ENCODE results near the gene PTPN6.

The PTPN6 gene

GRCh38 chr12:6961278-6961694 lies 10.1 kb downstream of the PTPN6 start:
- Histone ChIP-seq H3K4me2 (ENCODE audit: low read length) (peak overlapping the region; percentile 49), H3K27me3 (ENCODE audit: control insufficient read depth, low read length) (peaks cover 60% of the 10 kb centered on the region), H3K9me2 (replicated peaks; ENCODE audit: control insufficient read depth, low read length) (no peaks in the 10 kb centered on the region), H3K36me3 (ENCODE audit: control insufficient read depth, low read length) (peaks cover 24% of the 10 kb centered on the region), H3F3A (ENCODE audit: control insufficient read depth, insufficient read depth) (peaks cover 19% of the 10 kb centered on the region), H3K79me2 (ENCODE audit: control insufficient read depth, low read length) (no peaks in the 10 kb centered on the region), H3K27ac (ENCODE audit: low read depth, low read length) (no peak overlapping the region), H3K9me3 (ENCODE audit: control insufficient read depth, insufficient read depth, low read length) (no peaks in the 10 kb centered on the region), H4K20me1 (ENCODE audit: control insufficient read depth, insufficient read depth, low read depth, low read length) (no peaks in the 10 kb centered on the region; the same call in none of the 2 replicates), H3K4me3 (ENCODE audit: low read length) (peak overlapping the region; percentile 19), H3K4me1 (ENCODE audit: control insufficient read depth, low read length) (peaks cover 68% of the 10 kb centered on the region)
- TF ChIP-seq CTCF (IDR thresholded peaks at IDR 0.05; ENCODE audit: low read depth, low read length, poor library complexity, severe bottlenecking) (no peak), EZH2phosphoT487 (IDR thresholded peaks at IDR 0.05; ENCODE audit: borderline replicate concordance, low read length) (no peak)

- Histone ChIP-seq H3K79me2 (ENCODE audit: control insufficient read depth, low read length) (no peaks in the 10 kb centered on the region), H3K4me1 (ENCODE audit: control insufficient read depth, low read length) (peaks cover 63% of the 10 kb centered on the region), H3K4me3 (ENCODE audit: low read length) (peak overlapping the region; percentile 19), H3K27me3 (ENCODE audit: control insufficient read depth, low read length) (peaks cover 55% of the 10 kb centered on the region), H3K27ac (ENCODE audit: low read depth, low read length) (no peak overlapping the region), H3K9me2 (replicated peaks; ENCODE audit: control insufficient read depth, low read length) (no peaks in the 10 kb centered on the region), H3K4me2 (ENCODE audit: low read length) (peak overlapping the region; percentile 49), H3K9me3 (ENCODE audit: control insufficient read depth, insufficient read depth, low read length) (no peaks in the 10 kb centered on the region), H3K36me3 (ENCODE audit: control insufficient read depth, low read length) (peaks cover 28% of the 10 kb centered on the region), H3F3A (ENCODE audit: control insufficient read depth, insufficient read depth) (peaks cover 23% of the 10 kb centered on the region), H4K20me1 (ENCODE audit: control insufficient read depth, insufficient read depth, low read depth, low read length) (no peaks in the 10 kb centered on the region; the same call in none of the 2 replicates)
- TF ChIP-seq EZH2phosphoT487 (IDR thresholded peaks at IDR 0.05; ENCODE audit: borderline replicate concordance, low read length), result no peak
- TF ChIP-seq CTCF (IDR thresholded peaks at IDR 0.05; ENCODE audit: low read depth, low read length, poor library complexity, severe bottlenecking), result peak; percentile 58
These were observed 10.6 kb downstream of the PTPN6 start for GRCh38 chr12:6961695-6962284.

- H3K9me3 ChIP-seq (ENCODE audit: control insufficient read depth, insufficient read depth, low read length), result no peaks in the 10 kb centered on the region
- no peaks in the 10 kb centered on the region for H3K79me2 ChIP-seq (ENCODE audit: control insufficient read depth, low read length)
- H3K4me3 ChIP-seq (ENCODE audit: low read length), result peak overlapping the region; percentile 19; the same call in 1 of the 2 replicates
- H3F3A ChIP-seq (ENCODE audit: control insufficient read depth, insufficient read depth), result peaks cover 25% of the 10 kb centered on the region
- H3K4me2 ChIP-seq (ENCODE audit: low read length), result peak overlapping the region; percentile 49
- H4K20me1 ChIP-seq (ENCODE audit: control insufficient read depth, insufficient read depth, low read depth, low read length), result no peaks in the 10 kb centered on the region; the same call in none of the 2 replicates
- peaks cover 35% of the 10 kb centered on the region for H3K36me3 ChIP-seq (ENCODE audit: control insufficient read depth, low read length)
- H3K9me2 ChIP-seq (replicated peaks; ENCODE audit: control insufficient read depth, low read length), result no peaks in the 10 kb centered on the region
- peaks cover 48% of the 10 kb centered on the region for H3K27me3 ChIP-seq (ENCODE audit: control insufficient read depth, low read length)
- H3K27ac ChIP-seq (ENCODE audit: low read depth, low read length), result no peak overlapping the region
- peaks cover 63% of the 10 kb centered on the region for H3K4me1 ChIP-seq (ENCODE audit: control insufficient read depth, low read length)
- TF ChIP-seq CTCF (IDR thresholded peaks at IDR 0.05; ENCODE audit: low read depth, low read length, poor library complexity, severe bottlenecking), result no peak
- no peak for TF ChIP-seq EZH2phosphoT487 (IDR thresholded peaks at IDR 0.05; ENCODE audit: borderline replicate concordance, low read length)
These were observed 11.3 kb downstream of the PTPN6 start for GRCh38 chr12:6962285-6963015.

Measured in DOHH2 (cell line).